HCT116 (cell line): Measurements from ENCODE around the gene NAALADL2. TPM values are rescaled to one million over a fixed set of nuclear protein-coding genes. Genes with fewer than 3 reads are reported as not detected.

ENCODE experiments used
- ATAC-seq: fragments of 200-7000 bp; cut with Tn5 transposase; 2 replicates; pipeline ENCODE4 v1.9.1; 2020; ENCODE audit warnings: mild to moderate bottlenecking, moderate library complexity
- BruUV-seq: library from RNA; stranded (reverse); fragments of 400-500 nt; replicated peaks from 2 replicates; lab custom pipeline; 2021; lab: Mats Ljungman, UMichigan
- CTCF ChIA-PET: fragments of 300-600 bp; sonication (Branson Sonifier 250); formaldehyde crosslinking; loops from one replicate; lab custom pipeline; 2021; ENCODE audit warnings: antibody characterized with exemption; lab: Charles Lee
- POLR2A ChIA-PET: fragments of 300-600, 350-600 bp; sonication (Branson Sonifier 250); formaldehyde crosslinking; loops from one replicate; lab custom pipeline; 2021; ENCODE audit warnings: antibody characterized with exemption; lab: Charles Lee
- RAD21 ChIA-PET, 2 experiments: fragments of 300-600 bp; sonication (Branson Sonifier 250); formaldehyde crosslinking; loops; one replicate each; lab custom pipeline; 2023; ENCODE audit warnings: low total read pairs in 2 of 2; ENCODE audit not compliant: uncharacterized antibody in 2 of 2, unreplicated experiment in 2 of 2, low non-redundant PET in 1 of 2; lab: Charles Lee
- DNase-seq: peaks from one replicate; pipeline ENCODE4 v3.0.0-alpha.2; 2010; ENCODE audit warnings: low read depth, low spot score
- H2AFZ ChIP-seq: fragments of 200-600 bp; shearing (Covaris generic), sonication (generic); 2 replicates; pipeline ENCODE4 v1.6.1; 2017; ENCODE audit warnings: low read depth, mixed run types, mixed read lengths, antibody characterized with exemption, low read length; ENCODE audit not compliant: poor library complexity, severe bottlenecking
- H3K27ac ChIP-seq: 2 replicates; pipeline ENCODE4 v1.5.1; 2012; ENCODE audit warnings: low read depth, low read length
- H3K27me3 ChIP-seq: fragments of 200-600 bp; sonication (generic); 2 replicates; pipeline ENCODE4 v1.6.1; 2016; ENCODE audit warnings: mixed run types, low read length, mixed read lengths; ENCODE audit not compliant: insufficient read depth
- H3K36me3 ChIP-seq, 2 experiments: fragments of 200-500 bp in 1 of 2; fragments of 200-600 bp in 1 of 2; sonication (Bioruptor generic) in 1 of 2; sonication (generic) in 1 of 2; 2 replicates each; pipeline versions ENCODE4 v1.5.1 to v1.6.1; 2014 to 2016; ENCODE audit warnings: low read length in 2 of 2, inconsistent platforms in 1 of 2, mixed read lengths in 1 of 2, mixed run types in 1 of 2; ENCODE audit not compliant: insufficient read depth in 2 of 2, control insufficient read depth in 1 of 2
- H3K4me1 ChIP-seq, 2 experiments: fragments of 200-600 bp in 1 of 2; sonication (generic) in 1 of 2; 2 replicates each; pipeline versions ENCODE4 v1.5.1 to v1.6.1; 2012 to 2017; ENCODE audit warnings: low read length in 2 of 2, inconsistent platforms in 1 of 2, mild to moderate bottlenecking in 1 of 2, mixed read lengths in 1 of 2, mixed run types in 1 of 2, moderate library complexity in 1 of 2; ENCODE audit not compliant: insufficient read depth in 2 of 2, control insufficient read depth in 1 of 2
- H3K4me2 ChIP-seq: fragments of 200-600 bp; sonication (generic); 2 replicates; pipeline ENCODE4 v1.6.1; 2017; ENCODE audit warnings: mixed run types, low read length, mixed read lengths
- H3K4me3 ChIP-seq, 2 experiments: fragments of 200-600 bp in 1 of 2; sonication (generic) in 1 of 2; replicated peaks in 1 of 2; 2 replicates each; pipeline ENCODE4 v1.5.1; 2011 to 2016; ENCODE audit warnings: low read length in 2 of 2, control low read depth in 1 of 2, low read depth in 1 of 2, mild to moderate bottlenecking in 1 of 2, mixed read lengths in 1 of 2, mixed run types in 1 of 2
- H3K79me2 ChIP-seq: fragments of 200-600 bp; sonication (generic); 2 replicates; pipeline ENCODE4 v1.6.1; 2017; ENCODE audit warnings: mild to moderate bottlenecking, mixed run types, low read length, moderate library complexity, mixed read lengths; ENCODE audit not compliant: insufficient read depth
- H3K9ac ChIP-seq: fragments of 200-600 bp; sonication (generic); 2 replicates; pipeline ENCODE4 v1.6.1; 2016; ENCODE audit warnings: low read length, mixed read lengths
- H3K9me2 ChIP-seq: fragments of 200-600 bp; sonication (generic), shearing (Covaris generic); 2 replicates; pipeline ENCODE4 v1.6.1; 2017; ENCODE audit warnings: mixed run types, mild to moderate bottlenecking, moderate library complexity; ENCODE audit not compliant: insufficient read depth
- H3K9me3 ChIP-seq, 2 experiments: fragments of 200-500 bp in 1 of 2; fragments of 200-600 bp in 1 of 2; sonication (Bioruptor generic) in 1 of 2; sonication (generic) in 1 of 2; 2 replicates each; pipeline ENCODE4 v1.6.1; 2014 to 2017; ENCODE audit warnings: low read length in 2 of 2, mixed read lengths in 2 of 2, inconsistent platforms in 1 of 2, low read depth in 1 of 2, mild to moderate bottlenecking in 1 of 2, mixed run types in 1 of 2, moderate library complexity in 1 of 2; ENCODE audit not compliant: control insufficient read depth in 1 of 2, insufficient read depth in 1 of 2
- H4K20me1 ChIP-seq: fragments of 200-600 bp; sonication (generic), shearing (Covaris generic); 2 replicates; pipeline ENCODE4 v1.6.1; 2017; ENCODE audit warnings: mixed run types, mild to moderate bottlenecking, moderate library complexity; ENCODE audit not compliant: insufficient read depth
- ATF3 ChIP-seq: IDR thresholded peaks from 2 replicates; pipeline ENCODE4 v1.6.1; 2012
- CBX3 ChIP-seq: IDR thresholded peaks from 2 replicates; pipeline ENCODE4 v1.6.1; 2012; ENCODE audit warnings: low read depth
- CEBPB ChIP-seq: IDR thresholded peaks from 2 replicates; pipeline ENCODE4 v1.6.1; 2012; ENCODE audit warnings: low read depth
- CTCF ChIP-seq, 3 experiments: fragments of 200-600 bp in 1 of 3; sonication (generic) in 1 of 3; IDR thresholded peaks in 2 of 3; conservative IDR thresholded peaks in 1 of 3; 2 replicates each; pipeline ENCODE4 v1.5.1; 2012 to 2017; ENCODE audit warnings: low read depth in 2 of 3, low read length in 2 of 3, antibody characterized with exemption in 1 of 3, borderline replicate concordance in 1 of 3, control low read depth in 1 of 3, mild to moderate bottlenecking in 1 of 3, mixed read lengths in 1 of 3, mixed run types in 1 of 3, moderate library complexity in 1 of 3; ENCODE audit not compliant: insufficient read depth in 1 of 3
- EGR1 ChIP-seq: IDR thresholded peaks from 2 replicates; pipeline ENCODE4 v1.6.1; 2012; ENCODE audit warnings: low read depth
- EZH2 ChIP-seq: fragments of 200-600 bp; sonication (generic); IDR thresholded peaks from 2 replicates; pipeline ENCODE4 v1.6.1; 2017; ENCODE audit warnings: antibody characterized with exemption, mixed run types
- EZH2phosphoT487 ChIP-seq: fragments of 200-600 bp; IDR thresholded peaks from 2 replicates; pipeline ENCODE4 v1.6.1; 2018; ENCODE audit warnings: antibody characterized with exemption, borderline replicate concordance
- JUND ChIP-seq: IDR thresholded peaks from 2 replicates; pipeline ENCODE4 v1.6.1; 2012
- POLR2A ChIP-seq: IDR thresholded peaks from 2 replicates; pipeline ENCODE4 v1.7.0; 2011; ENCODE audit warnings: borderline replicate concordance; ENCODE audit not compliant: insufficient read depth, insufficient read length; ENCODE audit errors: extremely low read depth
- RAD21 ChIP-seq: IDR thresholded peaks from 2 replicates; pipeline ENCODE4 v1.6.1; 2012; ENCODE audit warnings: low read depth, mild to moderate bottlenecking
- SIN3A ChIP-seq: IDR thresholded peaks from 2 replicates; pipeline ENCODE4 v1.6.1; 2012; ENCODE audit warnings: low read depth
- SP1 ChIP-seq: IDR thresholded peaks from 2 replicates; pipeline ENCODE4 v1.6.1; 2012; ENCODE audit warnings: low read depth
- SRF ChIP-seq: IDR thresholded peaks from 2 replicates; pipeline ENCODE4 v1.6.1; 2012; ENCODE audit warnings: low read depth
- TCF7L2 ChIP-seq: IDR thresholded peaks from 2 replicates; pipeline ENCODE4 v1.7.0; 2011; ENCODE audit warnings: borderline replicate concordance, inconsistent platforms; ENCODE audit not compliant: insufficient read depth, insufficient read length; ENCODE audit errors: extremely low read depth
- YY1 ChIP-seq: IDR thresholded peaks from 2 replicates; pipeline ENCODE4 v1.6.1; 2011; ENCODE audit warnings: low read length, low read depth, moderate library complexity, mild to moderate bottlenecking; ENCODE audit not compliant: insufficient replicate concordance; ENCODE audit errors: extremely low read depth
- ZBTB33 ChIP-seq: IDR thresholded peaks from 2 replicates; pipeline ENCODE4 v1.6.1; 2011; ENCODE audit warnings: mild to moderate bottlenecking, low read length, moderate library complexity; ENCODE audit not compliant: insufficient replicate concordance; ENCODE audit errors: extremely low read depth
- ZFX ChIP-seq: fragments of 450-650 bp; IDR thresholded peaks from 2 replicates; pipeline ENCODE4 v1.6.1; 2017
- ZNF274 ChIP-seq: fragments of 200-500 bp; sonication (Bioruptor generic); IDR thresholded peaks from 2 replicates; pipeline ENCODE4 v1.6.1; 2014; ENCODE audit warnings: mild to moderate bottlenecking, low read depth, low read length, inconsistent platforms
- intact Hi-C: fragments of 100-400 bp; cut with micrococcal nuclease; formaldehyde crosslinking; loops from 2 replicates; pipeline ENCODE4 v1.10.0; 2022
- total RNA-seq: library from RNA; stranded (reverse); gene quantifications from one replicate; pipeline ENCODE4 v1.2.1, GENCODE V29; 2021; ENCODE audit not compliant: unreplicated experiment

The NAALADL2 gene
- total RNA-seq, 1 experiment from 2014 or later = 2.9 TPM

- Histone ChIP-seq H3K4me1 (no peaks in the 10 kb centered on the region), H3K9ac (no peak overlapping the region), H3K27me3 (no peaks in the 10 kb centered on the region), H3K9me3 (no peaks in the 10 kb centered on the region), H3K36me3 (no peaks in the 10 kb centered on the region), H3K9me2 (peaks cover 3% of the 10 kb centered on the region; the same call in 1 of the 2 replicates), H3K27ac (no peak overlapping the region), H3K4me3 (no peak overlapping the region), H3K4me2 (no peak overlapping the region), H4K20me1 (no peaks in the 10 kb centered on the region), H2AFZ (no peak overlapping the region), H3K79me2 (no peaks in the 10 kb centered on the region)
- TF ChIP-seq POLR2A = no peak
- no peak for TF ChIP-seq TCF7L2
- TF ChIP-seq CEBPB = no peak
- TF ChIP-seq YY1 = no peak
- no peak for TF ChIP-seq RAD21
- TF ChIP-seq SIN3A = no peak
- TF ChIP-seq EZH2phosphoT487 = no peak
- no peak for TF ChIP-seq ZNF274
- TF ChIP-seq CTCF (IDR thresholded peaks at IDR 0.05 in 2 of 3, conservative IDR thresholded peaks at IDR 0.05 in 1 of 3; ENCODE audit: borderline replicate concordance in 1 of 3, insufficient read depth in 1 of 3, low read depth in 2 of 3, low read length in 2 of 3) = no peak
- no peak for TF ChIP-seq ZFX
- no peak for TF ChIP-seq EZH2
- no peak for TF ChIP-seq ZBTB33
- no peak for TF ChIP-seq CBX3
- no peak for TF ChIP-seq SP1
- no peak for TF ChIP-seq EGR1
- TF ChIP-seq JUND = no peak
- no peak for TF ChIP-seq ATF3
- TF ChIP-seq SRF = no peak
- ChIA-PET RAD21 (no interaction called here), POLR2A (no interaction called here), CTCF (no interaction called here)
- intact Hi-C loops = no loop called here
- no peak for DNase-seq
- ATAC-seq = no peak
- no TSS peak for BruUV-seq
Measured at GRCh38 chr3:175159202-175159601, 300.1 kb downstream of the NAALADL2 start.
